IMR-90 (cell line): Measurements from ENCODE around the gene SENP7. TPM values are rescaled to one million over a fixed set of nuclear protein-coding genes. Genes with fewer than 3 reads are reported as not detected.

Source experiments
- ATAC-seq: fragments of 200-7000 bp; cut with Tn5 transposase; 2 replicates; pipeline ENCODE4 v1.9.1; 2020; ENCODE audit warnings: low read depth, mild to moderate bottlenecking, moderate library complexity
- BruUV-seq: library from RNA; stranded (reverse); fragments of 400-500 nt; replicated peaks from 2 replicates; lab custom pipeline; 2021; lab: Mats Ljungman, UMichigan
- CTCF ChIA-PET: fragments of 300-600 bp; formaldehyde crosslinking; extraction: SDS; loops from one replicate; lab custom pipeline; 2021; ENCODE audit warnings: antibody characterized with exemption; lab: Yijun Ruan, JAX
- POLR2A ChIA-PET: fragments of 300-600 bp; sonication (Branson Sonifier 250); formaldehyde crosslinking; loops from one replicate; lab custom pipeline; 2022; ENCODE audit warnings: antibody characterized with exemption; ENCODE audit not compliant: unreplicated experiment; lab: Charles Lee
- DNase-seq: peaks from one replicate; pipeline ENCODE4 v3.0.0; 2013
- H2AFZ ChIP-seq: replicated peaks from 2 replicates; pipeline ENCODE3; 2013; ENCODE audit warnings: low read length, mild to moderate bottlenecking; ENCODE audit not compliant: poor library complexity
- H2AK5ac ChIP-seq: 2 replicates; pipeline ENCODE4 v1.6.1; 2013; ENCODE audit warnings: low read depth, low read length, inconsistent platforms
- H2AK9ac ChIP-seq: replicated peaks from 2 replicates; pipeline ENCODE3; 2013; ENCODE audit warnings: mild to moderate bottlenecking, low read depth, low read length, moderate library complexity; ENCODE audit not compliant: poor library complexity
- H2BK120ac ChIP-seq: 2 replicates; pipeline ENCODE4 v1.6.1; 2013; ENCODE audit warnings: low read depth, low read length, inconsistent platforms
- H2BK15ac ChIP-seq: 3 replicates; pipeline ENCODE4 v1.6.1; 2013; ENCODE audit warnings: low read depth, low read length, inconsistent platforms
- H2BK20ac ChIP-seq: 2 replicates; pipeline ENCODE4 v1.6.1; 2013; ENCODE audit warnings: low read depth, mild to moderate bottlenecking, inconsistent platforms, low read length, moderate library complexity
- H2BK5ac ChIP-seq: 2 replicates; pipeline ENCODE4 v1.6.1; 2013; ENCODE audit warnings: mild to moderate bottlenecking, low read depth, low read length, inconsistent platforms; ENCODE audit not compliant: poor library complexity, severe bottlenecking
- H3K14ac ChIP-seq: replicated peaks from 2 replicates; pipeline ENCODE4 v1.6.1; 2013; ENCODE audit warnings: low read depth, low read length, inconsistent platforms
- H3K18ac ChIP-seq: 2 replicates; pipeline ENCODE4 v1.6.1; 2013; ENCODE audit warnings: low read depth, low read length, control low read depth
- H3K23ac ChIP-seq: 2 replicates; pipeline ENCODE4 v1.6.1; 2013; ENCODE audit warnings: low read depth, low read length, inconsistent platforms
- H3K27ac ChIP-seq: 2 replicates; pipeline ENCODE4 v1.5.1; 2013; ENCODE audit warnings: mild to moderate bottlenecking, control low read depth, low read length; ENCODE audit not compliant: insufficient read depth
- H3K27me3 ChIP-seq: 2 replicates; pipeline ENCODE4 v1.6.1; 2013; ENCODE audit warnings: low read length; ENCODE audit not compliant: control insufficient read depth, insufficient read depth
- H3K36me3 ChIP-seq: 2 replicates; pipeline ENCODE4 v1.6.1; 2013; ENCODE audit warnings: low read length, mixed read lengths; ENCODE audit not compliant: control insufficient read depth, insufficient read depth
- H3K4ac ChIP-seq: 2 replicates; pipeline ENCODE4 v1.6.1; 2013; ENCODE audit warnings: low read depth, low read length, inconsistent platforms
- H3K4me1 ChIP-seq: 2 replicates; pipeline ENCODE4 v1.6.1; 2013; ENCODE audit warnings: low read length, mixed read lengths; ENCODE audit not compliant: control insufficient read depth, insufficient read depth
- H3K4me2 ChIP-seq: 2 replicates; pipeline ENCODE4 v1.6.1; 2013; ENCODE audit warnings: low read depth, mild to moderate bottlenecking, control low read depth, low read length, moderate library complexity
- H3K4me3 ChIP-seq: 2 replicates; pipeline ENCODE4 v1.5.1; 2013; ENCODE audit warnings: low read depth, mild to moderate bottlenecking, control low read depth, low read length, moderate library complexity; ENCODE audit not compliant: insufficient read depth
- H3K56ac ChIP-seq: 2 replicates; pipeline ENCODE4 v1.6.1; 2013; ENCODE audit warnings: low read length, inconsistent platforms; ENCODE audit not compliant: insufficient read depth; ENCODE audit errors: extremely low read depth
- H3K79me1 ChIP-seq, 2 experiments: 2 replicates each; pipeline ENCODE4 v1.6.1; 2013; ENCODE audit warnings: low read length in 2 of 2, inconsistent platforms in 1 of 2, low read depth in 1 of 2
- H3K9ac ChIP-seq: 2 replicates; pipeline ENCODE4 v1.6.1; 2013; ENCODE audit warnings: low read depth, low read length, control low read depth
- H3K9me1 ChIP-seq: 2 replicates; pipeline ENCODE4 v1.6.1; 2013; ENCODE audit warnings: low read length, inconsistent platforms; ENCODE audit not compliant: insufficient read depth
- H3K9me3 ChIP-seq: 2 replicates; pipeline ENCODE4 v1.6.1; 2013; ENCODE audit warnings: low read length; ENCODE audit not compliant: control insufficient read depth, insufficient read depth
- H4K20me1 ChIP-seq: 2 replicates; pipeline ENCODE4 v1.6.1; 2013; ENCODE audit warnings: low read length, inconsistent platforms; ENCODE audit not compliant: insufficient read depth
- H4K5ac ChIP-seq: 2 replicates; pipeline ENCODE4 v1.6.1; 2013; ENCODE audit warnings: mild to moderate bottlenecking, low read depth, low read length, control low read depth
- H4K8ac ChIP-seq, 2 experiments: 2 replicates each; pipeline ENCODE4 v1.6.1; 2013; ENCODE audit warnings: low read depth in 2 of 2, low read length in 2 of 2, control low read depth in 1 of 2, inconsistent platforms in 1 of 2
- H4K91ac ChIP-seq: 2 replicates; pipeline ENCODE4 v1.6.1; 2013; ENCODE audit warnings: low read depth, low read length, inconsistent platforms; ENCODE audit not compliant: insufficient read depth
- BHLHE40 ChIP-seq: fragments of 150-350 bp; IDR thresholded peaks from 2 replicates; pipeline ENCODE4 v1.6.1; 2016; ENCODE audit warnings: mild to moderate bottlenecking, low read depth, low read length
- CEBPB ChIP-seq: IDR thresholded peaks from 2 replicates; pipeline ENCODE4 v1.6.1; 2012; ENCODE audit warnings: low read depth, low read length, improper control_type of control experiment
- CHD1 ChIP-seq: IDR thresholded peaks from 2 replicates; pipeline ENCODE4 v1.6.1; 2012; ENCODE audit warnings: low read depth, low read length, improper control_type of control experiment
- CTCF ChIP-seq: conservative IDR thresholded peaks from 2 replicates; pipeline ENCODE4 v1.5.1; 2012; ENCODE audit warnings: mild to moderate bottlenecking, low read depth, low read length, improper control_type of control experiment
- MAFK ChIP-seq: IDR thresholded peaks from 2 replicates; pipeline ENCODE4 v1.6.1; 2012; ENCODE audit warnings: low read depth, low read length, improper control_type of control experiment
- MAZ ChIP-seq: IDR thresholded peaks from 2 replicates; pipeline ENCODE4 v1.6.1; 2012; ENCODE audit warnings: low read depth, mild to moderate bottlenecking, low read length, improper control_type of control experiment, moderate library complexity, borderline replicate concordance
- MXI1 ChIP-seq: IDR thresholded peaks from 2 replicates; pipeline ENCODE4 v1.6.1; 2012; ENCODE audit warnings: low read depth, mild to moderate bottlenecking, low read length, moderate library complexity, borderline replicate concordance
- NFE2L2 ChIP-seq: fragments of 150-350 bp; IDR thresholded peaks from 2 replicates; pipeline ENCODE4 v1.6.1; 2016; ENCODE audit warnings: low read depth, mild to moderate bottlenecking, low read length
- POLR2A ChIP-seq: IDR thresholded peaks from 2 replicates; pipeline ENCODE4 v1.6.1; 2012; ENCODE audit warnings: mild to moderate bottlenecking, low read depth, low read length
- RAD21 ChIP-seq: IDR thresholded peaks from 2 replicates; pipeline ENCODE4 v1.6.1; 2012; ENCODE audit warnings: low read length, improper control_type of control experiment
- RCOR1 ChIP-seq: IDR thresholded peaks from 2 replicates; pipeline ENCODE4 v1.6.1; 2012; ENCODE audit warnings: mild to moderate bottlenecking, low read length, improper control_type of control experiment; ENCODE audit not compliant: insufficient replicate concordance
- RFX5 ChIP-seq: IDR thresholded peaks from 2 replicates; pipeline ENCODE4 v1.8.0; 2012; ENCODE audit warnings: low read depth, mild to moderate bottlenecking, low read length, moderate library complexity
- SMC3 ChIP-seq: fragments of 150-350 bp; IDR thresholded peaks from 2 replicates; pipeline ENCODE4 v1.6.1; 2016; ENCODE audit warnings: low read depth, mild to moderate bottlenecking, antibody characterized with exemption, low read length, moderate library complexity
- WGBS, 2 experiments: methylation state at CpG; one replicate each; pipeline versions ENCODE4 v1.1.5 to v1.1.7; 2013; ENCODE audit warnings: missing lambda C conversion rate in 2 of 2; ENCODE audit not compliant: insufficient read length in 1 of 2; ENCODE audit errors: extremely low coverage in 2 of 2; 5-methylcytosine and 5-hydroxymethylcytosine counted together
- dilution Hi-C: fragments of 300-500 bp; cut with HindIII; formaldehyde crosslinking; loops from one replicate; pipeline ENCODE4 v1.14.3; 2018; ENCODE audit warnings: low sequenced_read_pairs; ENCODE audit not compliant: unreplicated experiment
- in situ Hi-C: fragments of 300-500 bp; cut with MboI; formaldehyde crosslinking; loops from 3 replicates; pipeline ENCODE4 v1.14.3; 2019; ENCODE audit warnings: low sequenced_read_pairs, inconsistent platforms, mixed read lengths
- intact Hi-C: fragments of 100-400 bp; cut with micrococcal nuclease; formaldehyde crosslinking; loops from 2 replicates; pipeline ENCODE4 v1.10.0; 2022
- polyA plus RNA-seq, 3 experiments: library from polyadenylated mRNA; depleted of rRNA; stranded (reverse); fragments of >200 nt; gene quantifications; 2 replicates each; pipeline ENCODE4 v1.2.3, GENCODE V29; 2012; ENCODE audit warnings: low replicate concordance in 1 of 3
- total RNA-seq: library from RNA; depleted of rRNA; stranded (reverse); fragments of >200 nt; gene quantifications from 2 replicates; pipeline ENCODE4 v1.2.3, GENCODE V29; 2012
- TF ChIP-seq, protein P1 (sequence below): fragments of 150-350 bp; IDR thresholded peaks from 2 replicates; pipeline ENCODE4 v1.6.1; 2017; ENCODE audit warnings: mild to moderate bottlenecking, antibody characterized with exemption, low read length, low read depth

Gene SENP7
- total and polyA plus RNA-seq, 2 of the 4 experiments (the other 2 are of a cell fraction): 5.5 to 8.4 TPM

DNA sequence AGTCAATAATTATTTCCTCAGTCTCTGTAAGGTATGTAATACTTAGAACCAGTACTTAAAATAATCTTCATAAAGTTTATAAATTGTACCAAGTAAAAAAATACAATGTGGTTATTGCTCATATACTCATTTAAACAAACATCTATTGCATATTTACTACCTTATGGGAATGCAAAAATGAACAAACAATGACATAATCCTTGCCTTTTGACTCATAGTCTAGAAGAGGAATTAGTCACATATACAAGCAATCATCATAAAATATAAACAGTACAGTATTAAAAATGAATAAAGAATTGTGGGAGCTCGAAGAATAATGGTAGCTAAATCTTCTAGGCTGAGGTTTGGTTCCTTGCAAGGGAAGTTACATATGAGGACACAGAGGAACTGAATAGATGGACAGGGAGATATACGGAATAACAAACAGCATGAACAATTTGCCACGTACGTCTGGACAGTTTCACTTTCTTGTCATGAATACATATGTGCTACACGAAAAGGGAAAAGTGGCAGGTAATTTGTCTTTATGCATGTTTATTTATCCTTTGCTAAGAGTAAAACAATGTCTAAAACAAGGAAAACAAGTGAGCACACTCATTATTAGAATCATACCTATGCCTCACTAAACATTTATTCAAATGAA lies 209.8 kb downstream of the SENP7 start:
- no peaks in the 10 kb centered on the region for H3K27me3 ChIP-seq
- peaks cover 4% of the 10 kb centered on the region for H3K9me3 ChIP-seq
- no TSS peak for BruUV-seq
- peak; percentile 85 for ATAC-seq
- DNase-seq: peak; percentile 91
- H3K4me1 ChIP-seq: no peaks in the 10 kb centered on the region
- in situ Hi-C loops: no loop called here
- peak overlapping the region; percentile 91 for H2BK120ac ChIP-seq
- H2BK5ac ChIP-seq: peak overlapping the region; percentile 89
- peak overlapping the region; percentile 66; the same call in 1 of the 3 replicates for H2BK15ac ChIP-seq
- H3K79me1 ChIP-seq: no peaks in the 10 kb centered on the region
- H3K23ac ChIP-seq: peak overlapping the region; percentile 92; the same call in 1 of the 2 replicates
- H3K4me2 ChIP-seq: peak overlapping the region; percentile 100
- H4K5ac ChIP-seq: peak overlapping the region; percentile 73; the same call in 1 of the 2 replicates
- peak overlapping the region in 1 of 2 experiments; percentile 68; a peak in 3 of 4 replicates for H4K8ac ChIP-seq
- H3K18ac ChIP-seq: peak overlapping the region; percentile 83
- H3K4ac ChIP-seq: peak overlapping the region; percentile 66; the same call in 1 of the 2 replicates
- H3K27ac ChIP-seq: peak overlapping the region; percentile 69; the same call in 1 of the 2 replicates
- 0 out of 2 replicates have a peak overlapping the region, but pooled peaks have one; percentile 22 for H3K56ac ChIP-seq
- H3K14ac ChIP-seq: peak overlapping the region; percentile 88
- H2BK20ac ChIP-seq: peak overlapping the region; percentile 84; the same call in 1 of the 2 replicates
- WGBS, 2 experiments: no CpG with 5 or more reads among the region's 5 CpGs
- H2AK5ac ChIP-seq: peak overlapping the region; percentile 92; the same call in 1 of the 2 replicates
- H3K4me3 ChIP-seq: peak overlapping the region; percentile 40; the same call in 1 of the 2 replicates
- dilution Hi-C loops: no loop called here
- H3K9ac ChIP-seq: peak overlapping the region; percentile 46; the same call in 1 of the 2 replicates
- H2AK9ac ChIP-seq: no peak overlapping the region
- ChIA-PET POLR2A (no interaction called here), CTCF (interaction anchor here (0.6 kb wide), 1 partner anchor 10 kb away, joined by 3 read pairs; no protein-coding TSS in a partner anchor)
- H3K36me3 ChIP-seq: no peaks in the 10 kb centered on the region
- 0 out of 2 replicates have a peak overlapping the region, but pooled peaks have one; percentile 47 for H4K91ac ChIP-seq
- no peaks in the 10 kb centered on the region for H3K9me1 ChIP-seq
- no peak overlapping the region for H2AFZ ChIP-seq
- intact Hi-C loops: no loop called here
- H4K20me1 ChIP-seq: no peaks in the 10 kb centered on the region
- TF ChIP-seq CEBPB (peak; percentile 77), RAD21 (no peak), SMC3 (no peak), NFE2L2 (no peak), CTCF (no peak), MAZ (no peak), RCOR1 (no peak), RFX5 (no peak), BHLHE40 (no peak; the same call in 1 of the 2 replicates), CHD1 (no peak), MAFK (no peak), MXI1 (no peak), POLR2A (no peak)
- TF ChIP-seq, protein P1, sequence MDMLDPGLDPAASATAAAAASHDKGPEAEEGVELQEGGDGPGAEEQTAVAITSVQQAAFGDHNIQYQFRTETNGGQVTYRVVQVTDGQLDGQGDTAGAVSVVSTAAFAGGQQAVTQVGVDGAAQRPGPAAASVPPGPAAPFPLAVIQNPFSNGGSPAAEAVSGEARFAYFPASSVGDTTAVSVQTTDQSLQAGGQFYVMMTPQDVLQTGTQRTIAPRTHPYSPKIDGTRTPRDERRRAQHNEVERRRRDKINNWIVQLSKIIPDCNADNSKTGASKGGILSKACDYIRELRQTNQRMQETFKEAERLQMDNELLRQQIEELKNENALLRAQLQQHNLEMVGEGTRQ: no peak
